Measurements from ENCODE around the gene FSTL4.
A peak's percentile ranks its signal among the peaks of the same experiment; 100 is the strongest.

The FSTL4 gene

DNA sequence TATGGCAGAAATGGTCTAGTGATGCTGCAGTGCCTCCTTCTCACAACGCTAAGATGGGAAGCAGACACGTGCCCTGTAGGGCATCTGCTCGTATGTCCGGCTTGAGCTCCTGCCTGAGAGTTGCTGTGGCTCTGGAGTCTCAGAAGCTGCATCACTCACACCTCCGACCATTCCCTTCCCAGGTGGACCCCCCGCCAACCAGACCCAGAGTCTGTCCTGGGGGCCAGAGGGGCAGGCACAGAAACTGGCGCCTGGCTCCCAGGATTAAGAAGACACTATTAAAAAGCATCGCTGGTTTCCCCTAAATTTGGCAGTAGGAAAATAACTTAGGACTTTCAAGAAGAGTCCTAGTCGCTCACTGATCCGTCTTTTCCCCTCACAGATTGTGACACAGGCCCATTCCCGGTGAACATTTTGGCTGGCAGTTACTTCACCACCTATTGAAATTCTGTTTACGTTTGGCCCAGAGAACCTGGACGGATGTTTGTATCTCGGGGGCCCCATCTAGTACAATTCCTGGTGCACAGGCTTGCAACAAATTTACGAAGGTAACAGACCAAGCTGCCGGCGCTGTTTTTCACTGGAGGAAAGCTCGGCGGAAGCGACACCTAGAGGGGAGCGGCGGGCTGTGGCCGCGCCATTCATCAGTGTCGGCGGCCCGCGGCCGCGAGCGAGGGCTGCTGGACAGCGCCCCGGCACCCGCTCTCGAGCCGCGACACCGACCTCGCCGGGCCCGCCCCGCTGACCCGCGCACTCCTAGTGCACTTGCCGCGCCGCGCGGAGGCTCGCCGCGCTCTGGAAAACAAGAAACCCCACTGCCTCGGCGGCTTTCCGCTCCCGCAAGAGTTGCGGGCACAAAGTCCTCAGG, 1.6 kb downstream of the FSTL4 start:
- peak; percentile 84 for DNase-seq (ENCODE audit: low spot score)

- DNase-seq (ENCODE audit: low spot score): no peak
These were observed 4.9 kb downstream of the FSTL4 start for GRCh38 chr5:133607451-133607850.

- no peak for DNase-seq (ENCODE audit: low spot score)
These were observed 5.5 kb downstream of the FSTL4 start for GRCh38 chr5:133606835-133607234.

- DNase-seq (ENCODE audit: low spot score): no peak
These were observed 7.0 kb downstream of the FSTL4 start for GRCh38 chr5:133605323-133605722.

GRCh38 chr5:133603711-133604110, 8.6 kb downstream of the FSTL4 start:
- no peak for DNase-seq (ENCODE audit: low spot score)

DNA sequence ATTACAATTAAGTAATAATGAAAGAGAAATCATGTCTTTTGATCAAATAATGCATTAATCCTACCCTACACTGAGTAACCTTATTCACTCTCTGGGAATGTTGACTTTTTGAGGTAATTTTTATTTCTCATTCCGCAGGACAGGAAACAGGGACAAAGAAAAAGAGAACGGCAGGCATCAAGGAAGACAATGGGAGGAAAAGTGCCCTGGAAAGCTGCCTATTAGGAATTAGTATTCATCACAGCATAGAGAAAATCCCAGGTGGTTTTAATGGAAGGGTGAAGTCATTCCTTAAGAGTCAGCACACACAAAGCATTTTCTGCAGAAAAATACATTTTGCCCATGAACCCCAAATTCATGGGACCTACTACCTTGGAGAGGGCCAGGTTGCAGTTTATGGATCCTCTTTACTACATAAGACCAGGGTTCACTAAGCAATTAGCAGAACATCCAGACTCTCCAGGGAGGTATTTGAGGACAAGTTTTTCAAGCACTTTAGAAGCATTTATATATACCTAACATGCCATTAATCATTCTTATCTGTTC, 9.4 kb downstream of the FSTL4 start:
- DNase-seq (ENCODE audit: low spot score): no peak

DNA sequence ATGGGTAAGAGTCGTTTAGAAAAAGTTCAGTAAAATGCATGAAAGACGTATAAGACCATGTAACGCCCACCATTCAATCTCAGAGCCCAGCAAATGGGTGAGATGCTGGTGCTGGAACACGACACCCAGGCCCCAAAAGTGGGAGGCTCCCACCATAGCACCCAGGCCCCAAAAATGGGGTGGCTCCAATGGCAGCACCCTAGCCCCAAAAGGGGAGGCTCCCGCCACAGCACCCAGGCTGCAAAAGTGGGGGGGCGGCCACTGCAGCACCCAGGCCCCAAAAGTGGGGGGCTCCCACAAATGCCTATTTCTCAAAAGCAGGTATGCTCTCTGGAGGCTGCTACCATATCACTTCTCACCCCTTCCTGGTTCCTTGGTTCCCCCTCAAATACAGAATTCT, 12.7 kb downstream of the FSTL4 start:
- no peak for DNase-seq (ENCODE audit: low spot score)

DNA sequence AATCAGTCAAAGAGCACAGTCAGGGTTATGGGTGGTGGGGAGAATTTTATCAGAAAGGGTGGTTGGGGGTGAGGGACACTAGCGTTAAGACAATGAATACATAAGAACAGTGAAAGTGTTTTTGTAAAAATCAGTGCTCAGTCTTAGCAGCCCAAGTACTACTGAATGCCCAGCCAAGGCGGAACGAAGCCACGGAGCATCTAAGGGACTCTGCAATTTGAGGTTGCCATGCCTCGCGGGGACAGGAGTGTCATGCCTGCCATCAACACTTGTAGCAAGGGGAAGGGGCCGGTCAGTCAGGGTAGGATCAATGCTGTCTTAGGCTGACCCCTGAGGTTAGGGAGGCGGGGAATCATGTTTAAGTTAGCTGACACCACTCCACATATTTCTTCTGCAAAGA, 13.3 kb downstream of the FSTL4 start:
- no peak for DNase-seq (ENCODE audit: low spot score)

DNA sequence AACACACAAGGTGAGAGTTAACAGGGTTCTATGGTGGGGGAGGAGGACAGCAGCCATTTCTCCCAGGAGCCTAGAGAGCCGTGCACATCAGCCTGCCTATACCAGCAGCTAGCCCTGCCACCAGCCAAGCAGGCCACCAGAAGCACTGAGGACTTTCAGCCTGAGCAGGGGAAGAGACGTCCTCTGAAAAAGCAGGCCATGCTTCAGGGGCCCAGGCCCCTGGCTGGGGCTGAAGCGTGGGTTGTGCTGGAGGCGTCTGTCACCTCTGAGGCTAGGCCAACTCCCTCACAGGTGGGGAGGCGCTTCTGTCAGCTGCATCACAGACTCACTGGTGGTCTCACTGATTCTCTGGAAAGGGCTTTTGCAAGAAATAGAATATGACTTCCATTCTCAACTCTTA, 16.3 kb downstream of the FSTL4 start:
- DNase-seq (ENCODE audit: low spot score): no peak

- no peak for DNase-seq (ENCODE audit: low spot score)
These were observed 16.9 kb downstream of the FSTL4 start for GRCh38 chr5:133595465-133595864.

DNA sequence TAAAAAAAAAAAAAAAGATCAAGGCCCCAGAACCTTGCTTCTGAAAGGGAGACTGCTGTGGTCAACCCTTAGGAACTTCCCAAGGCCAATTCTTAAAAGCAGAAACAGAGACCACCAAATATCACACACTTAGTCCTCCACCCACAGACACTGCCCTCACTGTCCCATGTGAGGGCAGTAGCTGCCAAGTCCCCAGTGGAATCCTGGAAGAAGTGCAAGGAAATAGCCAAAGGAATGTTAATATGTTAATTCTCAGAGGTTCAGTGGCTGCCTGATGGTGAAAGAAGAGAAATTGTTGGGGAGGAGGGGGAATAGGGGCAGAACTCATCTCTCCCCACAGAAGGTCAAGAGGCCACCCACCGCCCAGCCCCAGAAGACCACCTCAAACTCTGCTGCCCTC, 23.1 kb downstream of the FSTL4 start:
- no peak for DNase-seq (ENCODE audit: low spot score)

DNA sequence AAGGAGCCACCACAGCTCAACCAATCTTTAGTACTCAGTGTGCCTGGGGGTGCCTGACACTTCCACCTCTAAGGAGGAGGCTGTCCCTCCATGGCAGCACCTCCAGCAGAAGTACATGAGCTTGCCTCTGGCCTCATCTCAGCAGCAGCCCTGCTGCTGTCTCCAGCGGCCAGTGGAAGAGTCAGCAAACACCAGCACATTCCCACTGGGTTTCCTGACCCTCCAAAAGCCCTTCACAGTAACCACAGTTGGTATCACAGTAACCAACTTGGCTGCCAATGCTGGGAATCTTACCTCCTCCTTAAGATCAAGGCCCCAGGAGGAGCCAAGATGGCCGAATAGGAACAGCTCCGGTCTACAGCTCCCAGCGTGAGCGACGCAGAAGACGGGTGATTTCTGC, 29.4 kb downstream of the FSTL4 start:
- DNase-seq (ENCODE audit: low spot score): no peak

DNA sequence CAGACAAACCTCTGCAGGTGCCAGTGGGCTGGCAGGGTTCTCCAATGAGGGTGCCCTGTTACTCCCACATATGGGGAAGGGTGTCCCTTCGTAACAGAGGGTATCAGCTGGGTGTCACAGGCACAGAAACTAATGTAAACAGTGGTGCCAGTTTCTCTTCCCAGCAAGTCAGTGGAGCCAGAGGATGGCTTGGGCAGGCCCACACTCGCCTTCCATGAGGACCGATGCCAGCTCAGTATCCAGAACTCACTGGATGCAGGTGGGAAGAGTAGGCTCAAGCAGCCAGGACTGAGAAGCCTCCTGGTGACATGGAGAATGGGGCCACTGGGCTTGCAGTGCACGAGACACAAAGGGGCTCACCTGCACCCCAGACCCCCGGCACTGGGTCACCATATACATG, 30.4 kb downstream of the FSTL4 start:
- DNase-seq (ENCODE audit: low spot score): no peak

DNA sequence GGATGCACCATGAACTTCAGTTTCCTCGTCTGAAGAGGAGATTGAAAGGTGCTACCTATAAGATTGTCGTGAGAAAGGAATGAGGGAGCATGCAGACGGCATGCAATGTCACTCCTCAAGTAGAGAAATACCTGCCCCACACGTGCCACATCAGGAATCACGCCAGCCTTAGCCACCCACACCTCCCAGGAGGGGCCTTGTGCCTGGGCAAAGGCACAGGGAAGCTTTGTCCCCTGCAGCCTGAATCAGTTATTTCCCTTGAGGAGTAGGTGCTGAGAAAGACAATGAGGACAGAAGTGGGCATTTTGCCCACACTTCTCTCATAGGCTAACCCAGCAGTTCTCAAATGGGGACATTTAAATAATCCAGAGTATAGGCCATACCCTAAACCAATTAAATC, 31.0 kb downstream of the FSTL4 start:
- DNase-seq (ENCODE audit: low spot score): no peak

DNA sequence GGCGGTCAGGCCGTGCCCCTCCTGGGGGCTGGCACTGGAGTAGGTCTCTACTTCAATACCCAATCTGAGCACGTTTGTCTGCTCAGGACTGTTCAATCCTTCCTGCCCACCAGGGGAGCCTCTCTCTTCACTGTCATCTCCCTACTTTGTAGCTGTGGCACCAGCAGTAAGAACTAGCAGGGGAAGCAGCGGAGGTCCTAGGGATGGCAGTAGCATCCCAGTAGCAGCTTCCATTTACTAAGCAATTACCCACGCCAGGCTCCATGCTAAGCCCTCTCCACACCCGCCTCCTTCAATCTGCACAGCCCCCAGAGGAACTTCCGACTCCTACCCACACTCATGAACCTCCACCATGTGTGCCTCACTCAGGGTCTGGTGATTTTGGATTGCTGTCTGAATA, 31.7 kb downstream of the FSTL4 start:
- DNase-seq (ENCODE audit: low spot score): no peak

- DNase-seq (ENCODE audit: low spot score): no peak
These were observed 32.6 kb downstream of the FSTL4 start for GRCh38 chr5:133579766-133580165.

DNA sequence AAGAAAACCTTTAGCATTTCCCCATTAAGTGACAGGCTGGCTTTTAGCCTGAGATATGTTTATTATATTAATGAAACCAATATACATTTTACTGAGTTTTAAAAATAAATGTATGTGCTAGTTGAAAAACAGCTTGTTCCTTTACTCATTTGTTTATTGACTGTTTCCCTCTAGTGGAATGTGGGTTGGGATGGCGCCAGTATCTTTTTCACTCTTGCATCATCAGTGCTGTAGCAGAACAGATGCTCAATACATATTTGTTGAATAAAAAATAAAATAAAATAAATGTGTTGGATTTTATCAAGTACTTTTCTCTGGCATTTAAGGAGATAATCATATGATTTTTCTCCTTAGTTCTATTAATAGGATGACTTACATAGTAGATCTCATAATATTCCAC, 43.0 kb downstream of the FSTL4 start:
- DNase-seq (ENCODE audit: low spot score): no peak

DNA sequence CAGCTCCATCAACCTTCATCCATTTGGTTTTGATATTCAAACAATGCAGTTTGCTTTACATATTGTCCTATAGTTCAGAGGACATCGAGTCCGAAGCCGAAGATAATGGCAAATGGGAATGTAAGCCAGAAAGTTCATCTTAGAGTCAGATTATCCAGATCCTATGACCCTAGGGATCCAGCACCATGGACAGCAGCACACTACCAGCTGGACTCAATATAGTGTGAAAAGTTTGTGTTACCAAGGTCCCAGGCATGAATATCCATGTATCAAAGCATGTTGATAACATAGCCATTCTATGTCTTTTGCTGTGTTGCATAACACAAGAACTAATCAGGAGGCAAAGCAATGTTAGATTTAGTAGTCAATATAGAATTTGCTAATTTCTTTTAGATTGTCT, 46.3 kb downstream of the FSTL4 start:
- no peak for DNase-seq (ENCODE audit: low spot score)

- no peak for DNase-seq (ENCODE audit: low spot score)
These were observed 47.3 kb downstream of the FSTL4 start for GRCh38 chr5:133564921-133565565.

DNA sequence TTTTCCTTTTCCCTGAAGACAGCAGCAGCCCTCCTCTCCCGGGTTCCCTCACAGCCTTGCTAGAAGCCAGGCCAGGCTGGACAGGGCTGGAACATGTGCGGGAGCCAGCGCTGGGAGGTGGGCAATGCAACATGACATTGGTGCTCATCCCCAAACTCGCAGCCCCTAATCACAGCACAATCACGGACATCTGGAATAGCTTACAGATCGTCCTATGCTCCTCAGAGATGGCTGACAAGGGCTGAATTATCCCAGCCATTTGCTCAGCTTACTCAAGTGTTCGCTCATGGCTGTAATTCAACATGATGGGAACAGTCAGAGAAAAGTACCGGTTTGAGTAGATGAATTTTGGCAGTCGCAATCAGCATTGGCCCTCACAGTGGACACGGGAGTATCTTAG, 49.8 kb downstream of the FSTL4 start:
- DNase-seq (ENCODE audit: low spot score): no peak

DNA sequence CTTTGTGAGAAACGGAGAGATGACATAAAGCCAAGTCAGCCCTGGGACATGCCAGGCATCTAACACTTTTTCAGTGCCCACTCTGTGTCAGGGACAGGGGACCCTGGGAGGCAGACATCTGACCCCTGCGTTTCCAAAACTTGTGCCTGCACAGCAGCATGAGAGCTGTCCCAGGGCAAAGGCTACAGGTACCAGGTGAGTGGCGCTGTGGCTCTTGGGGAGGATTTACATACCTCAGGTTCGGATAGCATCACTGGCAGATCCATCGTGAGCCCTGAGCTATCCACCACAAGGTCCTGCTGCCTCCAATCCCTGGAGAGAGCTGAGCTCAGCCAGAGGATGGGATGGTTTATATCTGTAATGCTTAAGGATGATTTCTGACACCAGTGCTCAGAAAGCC, 52.4 kb downstream of the FSTL4 start:
- DNase-seq (ENCODE audit: low spot score): no peak

GRCh38 chr5:133556551-133556950, 55.8 kb downstream of the FSTL4 start:
- no peak for DNase-seq (ENCODE audit: low spot score)

DNA sequence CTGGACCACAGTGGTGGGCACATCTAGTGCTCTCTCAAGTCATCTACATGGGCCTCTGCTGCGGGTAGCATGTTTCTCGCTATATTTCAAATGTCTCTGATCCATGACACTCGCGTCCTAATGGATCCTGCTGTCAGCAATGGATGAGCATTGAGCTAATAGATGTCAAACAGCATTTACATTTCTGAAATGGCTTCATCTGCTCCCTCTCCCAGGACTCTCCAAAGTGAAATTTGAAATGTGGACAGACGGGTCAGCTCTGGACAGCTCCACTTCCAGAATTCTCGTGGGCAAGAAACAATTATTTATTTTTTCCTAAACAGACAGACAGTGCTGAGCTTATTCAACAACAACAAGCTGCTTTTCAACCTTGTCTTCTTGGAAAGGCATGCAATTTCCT, 58.1 kb downstream of the FSTL4 start:
- DNase-seq (ENCODE audit: low spot score): no peak

Data from AG08396 (cell line).